CD4-positive, alpha-beta memory T cell (primary cell): Measurements from ENCODE around the gene PARM1. TPM values are rescaled to one million over a fixed set of nuclear protein-coding genes. Genes with fewer than 3 reads are reported as not detected.

Experiments
- CTCF ChIA-PET: fragments of 350-600 bp; sonication (Branson Sonifier 250); formaldehyde crosslinking; loops from one replicate; lab custom pipeline; 2021; ENCODE audit warnings: inconsistent platforms; ENCODE audit not compliant: partially characterized antibody; lab: Charles Lee
- POLR2A ChIA-PET: fragments of 350-600 bp; sonication (Branson Sonifier 250); formaldehyde crosslinking; loops from one replicate; lab custom pipeline; 2021; ENCODE audit not compliant: partially characterized antibody; lab: Charles Lee
- DNase-seq, 5 donors: peaks; one replicate each; pipeline versions ENCODE4 v3.0.0 to v3.0.0-alpha.2; 2020 to 2022; ENCODE audit warnings: mixed read lengths in 1 of 5
- H3K27ac ChIP-seq: one replicate; pipeline ENCODE4 v1.7.0; 2013; ENCODE audit warnings: low read depth, low read length
- H3K27me3 ChIP-seq: 2 replicates; pipeline ENCODE4 v1.7.0; 2013; ENCODE audit warnings: mild to moderate bottlenecking, low read length, moderate library complexity; ENCODE audit not compliant: insufficient read depth
- H3K36me3 ChIP-seq: 2 replicates; pipeline ENCODE4 v1.7.0; 2013; ENCODE audit warnings: mild to moderate bottlenecking, low read length, moderate library complexity; ENCODE audit not compliant: insufficient read depth
- H3K4me1 ChIP-seq: 2 replicates; pipeline ENCODE4 v1.7.0; 2013; ENCODE audit warnings: mild to moderate bottlenecking, low read length, moderate library complexity; ENCODE audit not compliant: insufficient read depth
- H3K4me3 ChIP-seq, 2 donors: one replicate each; pipeline ENCODE4 v1.7.0; 2013; ENCODE audit warnings: low read length in 2 of 2, mild to moderate bottlenecking in 1 of 2
- H3K9me3 ChIP-seq, 2 donors: one replicate each; pipeline ENCODE4 v1.7.0; 2013; ENCODE audit warnings: low read length in 2 of 2, control low read depth in 1 of 2; ENCODE audit not compliant: control insufficient read depth in 1 of 2
- H3K27ac Mint-ChIP-seq, 7 donors: one replicate each; pipeline ENCODE4 v1.8.0; 2020 to 2021; ENCODE audit warnings: mixed read lengths in 7 of 7, mild to moderate bottlenecking in 6 of 7, inconsistent platforms in 3 of 7, moderate library complexity in 3 of 7
- H3K27me3 Mint-ChIP-seq, 2 donors: one replicate each; pipeline ENCODE4 v1.8.0; 2020 to 2021; ENCODE audit warnings: mixed read lengths in 2 of 2
- H3K36me3 Mint-ChIP-seq, 2 donors: one replicate each; pipeline ENCODE4 v1.8.0; 2020 to 2021; ENCODE audit warnings: mixed read lengths in 2 of 2, inconsistent platforms in 1 of 2, mild to moderate bottlenecking in 1 of 2
- H3K4me1 Mint-ChIP-seq, 4 donors: one replicate each; pipeline ENCODE4 v1.8.0; 2020 to 2021; ENCODE audit warnings: mixed read lengths in 4 of 4, mild to moderate bottlenecking in 1 of 4
- H3K4me3 Mint-ChIP-seq, 8 donors: one replicate each; pipeline ENCODE4 v1.8.0; 2020 to 2021; ENCODE audit warnings: mixed read lengths in 8 of 8, mild to moderate bottlenecking in 7 of 8, moderate library complexity in 6 of 8, inconsistent platforms in 3 of 8
- H3K9me3 Mint-ChIP-seq, 8 donors: one replicate each; pipeline ENCODE4 v1.8.0; 2020 to 2021; ENCODE audit warnings: mixed read lengths in 8 of 8, mild to moderate bottlenecking in 5 of 8, inconsistent platforms in 3 of 8, moderate library complexity in 1 of 8
- intact Hi-C: fragments of 100-400 bp; cut with micrococcal nuclease; formaldehyde crosslinking; loops from one replicate; pipeline ENCODE4 v1.15.1; 2023
- polyA plus RNA-seq, 2 donors: library from polyadenylated mRNA; unstranded; fragments of 300-500 nt; fragmentation: Illumina TruSeq; gene quantifications; one replicate each; pipeline ENCODE4 v1.2.3, GENCODE V29; 2021
- total RNA-seq, 2 experiments: library from RNA; stranded (reverse); gene quantifications; one replicate each; pipeline ENCODE4 v1.2.3, GENCODE V29; 2021

Gene PARM1
- total and polyA plus RNA-seq, 4 experiments from 2014 or later: 0.28 TPM; not detected in 3

GRCh38 chr4:75080888-75081287 is 148.0 kb downstream of the PARM1 start:
- Histone ChIP-seq H3K27ac (no peak overlapping the region), H3K4me3 (no peak overlapping the region), H3K27me3 (no peaks in the 10 kb centered on the region), H3K4me1 (no peaks in the 10 kb centered on the region), H3K36me3 (no peaks in the 10 kb centered on the region), H3K9me3 (no peaks in the 10 kb centered on the region)
- Mint-ChIP-seq H3K27me3 (peaks cover 0 to under 1% of the 10 kb centered on the region in 2 donors), H3K4me3 (no peak overlapping the region), H3K27ac (no peak overlapping the region), H3K9me3 (peaks cover 0 to 4% (median 2%) of the 10 kb centered on the region in 8 donors), H3K36me3 (no peaks in the 10 kb centered on the region), H3K4me1 (no peaks in the 10 kb centered on the region)
- ChIA-PET CTCF (no interaction called here), POLR2A (no interaction called here)
- no peak for DNase-seq
- intact Hi-C loops: no loop called here

GRCh38 chr4:75081561-75081960 is 148.6 kb downstream of the PARM1 start:
- H3K27ac ChIP-seq: no peak overlapping the region
- no peak overlapping the region for H3K4me3 Mint-ChIP-seq
- CTCF ChIA-PET: no interaction called here
- no peak for DNase-seq
- intact Hi-C loops: no loop called here
- no peaks in the 10 kb centered on the region for H3K36me3 Mint-ChIP-seq
- H3K9me3 ChIP-seq: no peaks in the 10 kb centered on the region
- no peaks in the 10 kb centered on the region for H3K36me3 ChIP-seq
- no peaks in the 10 kb centered on the region for H3K4me1 Mint-ChIP-seq
- POLR2A ChIA-PET: no interaction called here
- no peaks in the 10 kb centered on the region for H3K4me1 ChIP-seq
- peaks cover 0 to 4% (median 2%) of the 10 kb centered on the region in 8 donors for H3K9me3 Mint-ChIP-seq
- no peak overlapping the region for H3K4me3 ChIP-seq
- no peaks in the 10 kb centered on the region for H3K27me3 ChIP-seq
- peaks cover 0 to 1% of the 10 kb centered on the region in 2 donors for H3K27me3 Mint-ChIP-seq
- no peak overlapping the region for H3K27ac Mint-ChIP-seq

- Histone ChIP-seq H3K36me3 (no peaks in the 10 kb centered on the region), H3K4me1 (no peaks in the 10 kb centered on the region), H3K4me3 (no peak overlapping the region), H3K9me3 (no peaks in the 10 kb centered on the region), H3K27me3 (no peaks in the 10 kb centered on the region), H3K27ac (no peak overlapping the region)
- Mint-ChIP-seq H3K36me3 (no peaks in the 10 kb centered on the region), H3K4me3 (no peak overlapping the region), H3K4me1 (no peaks in the 10 kb centered on the region), H3K27ac (no peak overlapping the region), H3K27me3 (peaks cover 0 to 1% of the 10 kb centered on the region in 2 donors), H3K9me3 (peaks cover 0 to 8% (median 3%) of the 10 kb centered on the region in 8 donors)
- CTCF ChIA-PET: no interaction called here
- POLR2A ChIA-PET: no interaction called here
- DNase-seq: no peak
- intact Hi-C loops: no loop called here
Observed at GRCh38 chr4:75087416-75087815, 154.5 kb downstream of the PARM1 start.

- POLR2A ChIA-PET: no interaction called here
- H3K27ac ChIP-seq: no peak overlapping the region
- no peaks in the 10 kb centered on the region for H3K9me3 ChIP-seq
- Mint-ChIP-seq H3K36me3 (no peaks in the 10 kb centered on the region), H3K27ac (no peak overlapping the region), H3K4me3 (no peak overlapping the region), H3K4me1 (no peaks in the 10 kb centered on the region), H3K27me3 (peaks cover 0 to 1% of the 10 kb centered on the region in 2 donors), H3K9me3 (peaks cover 0 to 8% (median 4%) of the 10 kb centered on the region in 8 donors)
- no peaks in the 10 kb centered on the region for H3K4me1 ChIP-seq
- CTCF ChIA-PET: no interaction called here
- intact Hi-C loops: no loop called here
- H3K36me3 ChIP-seq: no peaks in the 10 kb centered on the region
- H3K4me3 ChIP-seq: no peak overlapping the region
- DNase-seq: no peak
- no peaks in the 10 kb centered on the region for H3K27me3 ChIP-seq
Observed at GRCh38 chr4:75087865-75088264, 154.9 kb downstream of the PARM1 start.

GRCh38 chr4:75089206-75089605 is 156.3 kb downstream of the PARM1 start:
- Histone ChIP-seq H3K4me3 (no peak overlapping the region), H3K36me3 (no peaks in the 10 kb centered on the region), H3K27me3 (no peaks in the 10 kb centered on the region), H3K9me3 (no peaks in the 10 kb centered on the region), H3K27ac (no peak overlapping the region), H3K4me1 (no peaks in the 10 kb centered on the region)
- CTCF ChIA-PET: no interaction called here
- POLR2A ChIA-PET: no interaction called here
- no peak for DNase-seq
- H3K4me1 Mint-ChIP-seq: no peaks in the 10 kb centered on the region
- H3K4me3 Mint-ChIP-seq: no peak overlapping the region
- H3K27ac Mint-ChIP-seq: no peak overlapping the region
- intact Hi-C loops: no loop called here
- peaks cover 0 to 1% of the 10 kb centered on the region in 2 donors for H3K27me3 Mint-ChIP-seq
- peaks cover 0 to 8% (median 3%) of the 10 kb centered on the region in 8 donors for H3K9me3 Mint-ChIP-seq
- H3K36me3 Mint-ChIP-seq: no peaks in the 10 kb centered on the region

GRCh38 chr4:75099321-75099720 is 166.4 kb downstream of the PARM1 start:
- Histone ChIP-seq H3K27ac (no peak overlapping the region), H3K9me3 (no peaks in the 10 kb centered on the region), H3K4me3 (no peak overlapping the region), H3K4me1 (no peaks in the 10 kb centered on the region), H3K27me3 (no peaks in the 10 kb centered on the region), H3K36me3 (no peaks in the 10 kb centered on the region)
- no peak for DNase-seq
- H3K27ac Mint-ChIP-seq: no peak overlapping the region
- ChIA-PET CTCF (no interaction called here), POLR2A (no interaction called here)
- H3K4me3 Mint-ChIP-seq: no peak overlapping the region
- H3K36me3 Mint-ChIP-seq: no peaks in the 10 kb centered on the region
- H3K27me3 Mint-ChIP-seq: no peaks in the 10 kb centered on the region
- intact Hi-C loops: no loop called here
- no peaks in the 10 kb centered on the region for H3K4me1 Mint-ChIP-seq
- peaks cover 3 to 35% (median 26%) of the 10 kb centered on the region in 8 donors for H3K9me3 Mint-ChIP-seq

Other genes starting within 250 kb of the PARM1 start
- not detected for gene BTC, start 138.6 kb upstream of the PARM1 start, total RNA-seq
- not detected for gene BTC, start 138.6 kb upstream of the PARM1 start, polyA plus RNA-seq